ENCODE measurements around the gene ADORA1.

GRCh38 chr1:203172184-203173010 lies 44.9 kb downstream of the ADORA1 start:
- no peak for TF ChIP-seq CBX3 (IDR thresholded peaks at IDR 0.05; ENCODE audit: borderline replicate concordance, low read depth)
- peak; percentile 78 for TF ChIP-seq TCF12 (IDR thresholded peaks at IDR 0.05; ENCODE audit: low read depth, low read length)
- TF ChIP-seq, protein P1, sequence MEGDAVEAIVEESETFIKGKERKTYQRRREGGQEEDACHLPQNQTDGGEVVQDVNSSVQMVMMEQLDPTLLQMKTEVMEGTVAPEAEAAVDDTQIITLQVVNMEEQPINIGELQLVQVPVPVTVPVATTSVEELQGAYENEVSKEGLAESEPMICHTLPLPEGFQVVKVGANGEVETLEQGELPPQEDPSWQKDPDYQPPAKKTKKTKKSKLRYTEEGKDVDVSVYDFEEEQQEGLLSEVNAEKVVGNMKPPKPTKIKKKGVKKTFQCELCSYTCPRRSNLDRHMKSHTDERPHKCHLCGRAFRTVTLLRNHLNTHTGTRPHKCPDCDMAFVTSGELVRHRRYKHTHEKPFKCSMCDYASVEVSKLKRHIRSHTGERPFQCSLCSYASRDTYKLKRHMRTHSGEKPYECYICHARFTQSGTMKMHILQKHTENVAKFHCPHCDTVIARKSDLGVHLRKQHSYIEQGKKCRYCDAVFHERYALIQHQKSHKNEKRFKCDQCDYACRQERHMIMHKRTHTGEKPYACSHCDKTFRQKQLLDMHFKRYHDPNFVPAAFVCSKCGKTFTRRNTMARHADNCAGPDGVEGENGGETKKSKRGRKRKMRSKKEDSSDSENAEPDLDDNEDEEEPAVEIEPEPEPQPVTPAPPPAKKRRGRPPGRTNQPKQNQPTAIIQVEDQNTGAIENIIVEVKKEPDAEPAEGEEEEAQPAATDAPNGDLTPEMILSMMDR (IDR thresholded peaks at IDR 0.05 in 2 of 3, conservative IDR thresholded peaks at IDR 0.05 in 1 of 3; ENCODE audit: control insufficient read depth in 2 of 3, extremely low read depth in 1 of 3, insufficient read depth in 1 of 3, low read depth in 3 of 3, low read length in 3 of 3): peak; percentile 69 to 96 (median 90)
- TF ChIP-seq RAD21 (IDR thresholded peaks at IDR 0.05; ENCODE audit: insufficient read depth, low read depth, low read length): peak; percentile 54
- TF ChIP-seq EP300 (IDR thresholded peaks at IDR 0.05; ENCODE audit: borderline replicate concordance in 1 of 2, control insufficient read depth in 1 of 2, low read depth in 2 of 2, low read length in 2 of 2): no peak
- 0 out of 2 replicates have a peak, but pooled peaks have one; percentile 50 for TF ChIP-seq TCF3 (IDR thresholded peaks at IDR 0.05; ENCODE audit: borderline replicate concordance, insufficient read depth, low read depth, low read length)

All from GM12878 (cell line).